NCI-H187 (cell line): Measurements from ENCODE around the gene TEX264.

Experiments used
- DNase-seq, 2 experiments: peaks; one replicate each; lab custom pipeline; 2025; lab: John Stamatoyannopoulos, UW

TEX264 gene

GRCh38 chr3:51675201-51675611 is 4.2 kb downstream of the TEX264 start:
- DNase-seq: no peak

- no peak for DNase-seq
Observed at GRCh38 chr3:51676102-51676640, 5.1 kb downstream of the TEX264 start.

GRCh38 chr3:51677358-51677757 is 6.3 kb downstream of the TEX264 start:
- DNase-seq: no peak

- no peak for DNase-seq
Observed at GRCh38 chr3:51678186-51678585, 7.1 kb downstream of the TEX264 start.

GRCh38 chr3:51678641-51679040 is 7.6 kb downstream of the TEX264 start:
- no peak for DNase-seq

- no peak for DNase-seq
Observed at GRCh38 chr3:51679318-51679717, 8.3 kb downstream of the TEX264 start.

GRCh38 chr3:51679777-51680176 is 8.7 kb downstream of the TEX264 start:
- no peak for DNase-seq

- no peak for DNase-seq
Observed at GRCh38 chr3:51680196-51680595, 9.1 kb downstream of the TEX264 start.

- DNase-seq: no peak
Observed at GRCh38 chr3:51680663-51681230, 9.7 kb downstream of the TEX264 start.

- DNase-seq: no peak
Observed at GRCh38 chr3:51681453-51681852, 10.4 kb downstream of the TEX264 start.

GRCh38 chr3:51682079-51682478 is 11.0 kb downstream of the TEX264 start:
- peak in 1 of 2 experiments; percentile 55 for DNase-seq

- DNase-seq: no peak
Observed at GRCh38 chr3:51682526-51682925, 11.5 kb downstream of the TEX264 start.

- no peak for DNase-seq
Observed at GRCh38 chr3:51683566-51683965, 12.5 kb downstream of the TEX264 start.

GRCh38 chr3:51684971-51685751 is 14.1 kb downstream of the TEX264 start:
- no peak for DNase-seq

- no peak for DNase-seq
Observed at GRCh38 chr3:51686056-51686455, 15.0 kb downstream of the TEX264 start.

- DNase-seq: no peak
Observed at GRCh38 chr3:51686512-51687215, 15.6 kb downstream of the TEX264 start.

GRCh38 chr3:51687431-51688205 is 16.6 kb downstream of the TEX264 start:
- DNase-seq: no peak

GRCh38 chr3:51688206-51688600 is 17.2 kb downstream of the TEX264 start:
- DNase-seq: no peak

GRCh38 chr3:51691021-51691420 is 20.0 kb downstream of the TEX264 start:
- no peak for DNase-seq

GRCh38 chr3:51691949-51692348 is 20.9 kb downstream of the TEX264 start:
- no peak for DNase-seq

GRCh38 chr3:51692980-51693395 is 21.9 kb downstream of the TEX264 start:
- no peak for DNase-seq

GRCh38 chr3:51696954-51697353 is 25.9 kb downstream of the TEX264 start:
- no peak for DNase-seq
